NCI-H2196 treated with DMSO at 0.1 percent for 48 hours (cell line): Measurements from ENCODE around the gene BPIFA2.

ENCODE experiments used
- DNase-seq: peaks from one replicate; lab custom pipeline; 2025; ENCODE audit not compliant: unreplicated experiment; lab: John Stamatoyannopoulos, UW

BPIFA2 gene

GRCh38 chr20:33192912-33193501, 25.0 kb downstream of the BPIFA2 start:
- no peak for DNase-seq

DNA sequence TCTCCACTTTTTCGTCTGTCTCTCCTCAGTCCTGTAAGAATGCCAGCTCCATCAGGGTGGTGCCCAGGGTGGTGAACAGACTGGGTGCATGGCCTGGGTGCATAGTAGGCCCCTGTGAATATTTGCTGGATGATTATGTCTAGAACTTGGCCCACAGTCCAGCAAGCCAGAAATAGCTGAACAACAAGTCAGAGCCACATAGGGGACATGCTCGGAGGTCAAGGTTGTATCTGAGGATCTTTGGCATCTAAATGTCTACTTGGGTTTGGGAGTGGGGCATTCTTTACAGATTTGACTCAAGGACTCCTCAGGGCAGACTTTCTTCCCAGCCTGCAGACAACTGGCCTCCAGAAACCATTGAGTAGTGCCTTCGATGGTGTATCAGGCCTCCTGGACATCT, 31.1 kb downstream of the BPIFA2 start:
- DNase-seq: no peak

GRCh38 chr20:33202451-33202850, 34.5 kb downstream of the BPIFA2 start:
- no peak for DNase-seq

- no peak for DNase-seq
Observed at GRCh38 chr20:33203444-33203843, 35.5 kb downstream of the BPIFA2 start.

GRCh38 chr20:33209789-33210188, 41.8 kb downstream of the BPIFA2 start:
- no peak for DNase-seq

- no peak for DNase-seq
Observed at GRCh38 chr20:33210371-33210770, 42.4 kb downstream of the BPIFA2 start.

DNA sequence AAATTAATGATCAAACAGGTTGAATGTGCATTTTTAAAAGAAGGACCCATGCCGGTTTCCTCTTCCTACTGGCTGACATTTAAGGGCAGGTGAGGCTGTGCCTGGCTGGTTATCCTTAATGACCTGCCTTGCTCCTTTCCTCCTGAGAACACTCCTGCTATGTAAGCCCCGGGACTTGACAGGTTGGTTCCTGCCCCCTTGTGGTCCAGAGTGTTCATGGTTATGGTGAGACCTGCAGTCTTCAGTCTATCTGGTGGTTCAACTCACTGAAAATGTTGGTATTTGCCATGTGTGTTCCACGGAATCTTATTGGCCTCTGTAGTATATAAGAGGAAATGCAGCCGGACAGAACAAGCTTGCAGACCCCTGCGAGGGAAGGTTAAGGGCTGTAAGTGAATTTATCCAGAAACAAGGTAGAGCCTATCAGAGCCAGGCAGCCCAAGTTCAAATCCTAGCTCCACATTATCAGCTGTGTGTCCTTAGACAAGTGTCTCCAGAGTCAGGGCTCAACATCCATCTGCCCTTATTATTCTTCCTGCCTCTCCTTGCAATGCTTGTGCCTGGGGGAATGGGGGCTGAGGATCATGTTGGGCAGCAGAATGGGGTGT, 44.0 kb downstream of the BPIFA2 start:
- peak; percentile 58 for DNase-seq

- DNase-seq: no peak
Observed at GRCh38 chr20:33217052-33217451, 49.1 kb downstream of the BPIFA2 start, which contains the start of gene BPIFA3. TSS of gene BPIFA3 (plus strand) at chr20:33217352. CDS start at chr20:33217537, 185 bp downstream.

GRCh38 chr20:33224399-33224798, 56.4 kb downstream of the BPIFA2 start:
- DNase-seq: no peak

DNA sequence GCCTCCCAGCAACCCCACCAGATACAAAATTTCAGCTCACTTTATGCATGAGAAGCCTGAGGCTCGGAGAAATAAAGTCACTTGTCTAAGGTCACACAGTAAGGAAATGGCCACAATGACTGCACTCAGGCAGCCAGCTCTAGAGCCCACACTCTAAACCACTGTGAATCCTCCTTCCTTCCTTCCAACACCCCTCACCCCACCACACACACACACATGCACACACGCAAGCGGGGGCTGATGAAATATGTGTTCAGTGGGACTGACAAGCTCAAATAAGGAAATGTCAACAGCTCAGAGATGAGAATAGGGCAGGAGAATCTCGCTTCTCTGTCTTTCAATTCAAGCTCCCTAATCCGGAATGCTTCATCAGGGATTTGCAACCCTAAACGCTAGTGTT, 61.9 kb downstream of the BPIFA2 start:
- no peak for DNase-seq
